Stimulated activated CD4-positive, alpha-beta T cell treated with anti-CD3 and anti-CD28 coated beads, TNF-alpha, amount 100 ng/mL, for 24 hours (primary cell): Measurements from ENCODE around the gene IKZF4.
"Not testable (repeated sequence)": the region's sequence is repeated elsewhere in the genome, so short reads cannot be mapped to it uniquely, and the experiment has no call there.

Experiments used
- DNase-seq, 3 experiments: peaks; one replicate each; pipeline ENCODE4 v3.0.0-alpha.2; 2020; ENCODE audit warnings: low read depth in 3 of 3

Gene IKZF4

GRCh38 chr12:56040151-56040550 is 19.3 kb downstream of the IKZF4 start:
- DNase-seq, result no peak

GRCh38 chr12:56040963-56041551 is 20.2 kb downstream of the IKZF4 start:
- DNase-seq, result no peak

GRCh38 chr12:56041552-56042429 is 20.9 kb downstream of the IKZF4 start, which contains the start of gene RPS26:
TSS of gene RPS26 (plus strand) at chr12:56041918. CDS start at chr12:56042167, 249 bp downstream.
- DNase-seq, result peak; percentile 83 to 92 (median 86)

- DNase-seq, result not testable (repeated sequence)
These were observed 21.6 kb downstream of the IKZF4 start for GRCh38 chr12:56042430-56042813.

GRCh38 chr12:56042843-56043242 is 22.0 kb downstream of the IKZF4 start:
- no peak for DNase-seq

GRCh38 chr12:56046027-56046780 is 25.4 kb downstream of the IKZF4 start:
- peak in 1 of 3 experiments; percentile 19 for DNase-seq

GRCh38 chr12:56053407-56053893 is 32.6 kb downstream of the IKZF4 start:
- no peak for DNase-seq

- DNase-seq, result not testable (repeated sequence)
These were observed 39.1 kb downstream of the IKZF4 start for GRCh38 chr12:56059964-56060363.

- no peak for DNase-seq
These were observed 41.1 kb downstream of the IKZF4 start for GRCh38 chr12:56061982-56062381.

GRCh38 chr12:56062996-56063395 is 42.2 kb downstream of the IKZF4 start:
- DNase-seq, result no peak

GRCh38 chr12:56071648-56072047 is 50.8 kb downstream of the IKZF4 start:
- DNase-seq, result no peak

GRCh38 chr12:56074396-56074795 is 53.6 kb downstream of the IKZF4 start:
- no peak for DNase-seq

- DNase-seq, result not testable (repeated sequence)
These were observed 57.1 kb downstream of the IKZF4 start for GRCh38 chr12:56077966-56078365.

- no peak for DNase-seq
These were observed 57.6 kb downstream of the IKZF4 start for GRCh38 chr12:56078427-56078826.

GRCh38 chr12:56078931-56079722 is 58.3 kb downstream of the IKZF4 start:
- peak in 2 of 3 experiments; percentile 11 to 54 for DNase-seq

GRCh38 chr12:56079723-56080555 is 59.1 kb downstream of the IKZF4 start, which contains the start of gene ERBB3:
TSS of gene ERBB3 (plus strand) at chr12:56080165. CDS start at chr12:56080301, 136 bp downstream.
- peak; percentile 22 to 76 (median 53) for DNase-seq

GRCh38 chr12:56080556-56081138 is 59.8 kb downstream of the IKZF4 start:
- no peak for DNase-seq

- DNase-seq, result no peak
These were observed 60.8 kb downstream of the IKZF4 start for GRCh38 chr12:56081393-56082347.

GRCh38 chr12:56082382-56082781 is 61.5 kb downstream of the IKZF4 start:
- no peak for DNase-seq
